ENCODE results near the gene FOXP1. TPM values are rescaled to one million over a fixed set of nuclear protein-coding genes. Genes with fewer than 3 reads are reported as not detected.

FOXP1 gene
- total and polyA plus RNA-seq, 2 donors (not counting 1 experiment from before 2014, with no cell fraction given), result 91.1 to 508 TPM

GRCh38 chr3:71509066-71509465 lies 74.5 kb downstream of the FOXP1 start:
- no peak overlapping the region for H3K4me2 ChIP-seq (replicated peaks; ENCODE audit: low read depth, low read length, poor library complexity, severe bottlenecking)
- ChIA-PET POLR2A (interaction anchor here (1.0 kb wide), 1 partner anchor 30 kb away, joined by 9 read pairs; no protein-coding TSS in a partner anchor), CTCF (interaction anchor here (1.3 to 5.1 kb wide), 2 partner anchors 500 to 503 kb away, joined by 4 to 26 read pairs; no protein-coding TSS in a partner anchor)
- TF ChIP-seq CTCF (IDR thresholded peaks at IDR 0.05) (no peak), EZH2 (IDR thresholded peaks at IDR 0.05; ENCODE audit: borderline replicate concordance, insufficient read depth, low read depth, low read length, poor library complexity, severe bottlenecking) (no peak)
- H3K79me2 ChIP-seq (ENCODE audit: control insufficient read depth, insufficient read depth, low read length), result peaks cover 100% of the 10 kb centered on the region
- H3K36me3 ChIP-seq (replicated peaks in 1 of 2; ENCODE audit: control extremely low read depth in 1 of 2, control insufficient read depth in 1 of 2, extremely low read depth in 1 of 2, insufficient read depth in 2 of 2, low read length in 1 of 2), result peaks cover 0 to 3% of the 10 kb centered on the region in 2 experiments
- no peak overlapping the region for H3K27ac ChIP-seq (ENCODE audit: low read length in 2 of 2)
- Mint-ChIP-seq H3K27ac (no peak overlapping the region), H3K9me3 (ENCODE audit: insufficient read depth) (no peaks in the 10 kb centered on the region), H3K4me3 (no peak overlapping the region), H3K4me1 (peaks cover 38% of the 10 kb centered on the region), H3K27me3 (no peaks in the 10 kb centered on the region)
- H2AFZ ChIP-seq (ENCODE audit: insufficient read depth, low read depth, low read length, poor library complexity, severe bottlenecking), result no peak overlapping the region
- H3K27me3 ChIP-seq (replicated peaks in 1 of 4; ENCODE audit: control extremely low read depth in 1 of 4, control insufficient read depth in 3 of 4, insufficient read depth in 4 of 4, low read length in 3 of 4), result no peaks in the 10 kb centered on the region
- no peak for ATAC-seq (ENCODE audit: low read depth)
- 100% methylated on average over 1 of the region's 3 CpGs for WGBS (ENCODE audit: insufficient coverage)
- no peak for DNase-seq
- peaks cover 21 to 33% of the 10 kb centered on the region in 2 donors for H3K4me1 ChIP-seq (ENCODE audit: control insufficient read depth in 2 of 2, insufficient read depth in 2 of 2, low read length in 2 of 2)
- no peaks in the 10 kb centered on the region for H4K20me1 ChIP-seq (ENCODE audit: control insufficient read depth, insufficient read depth, low read length, poor library complexity, severe bottlenecking)
- no peak overlapping the region for H3K9ac ChIP-seq (ENCODE audit: low read length)
- intact Hi-C loops (cut with micrococcal nuclease), result no loop called here
- H3K9me3 ChIP-seq (ENCODE audit: control extremely low read depth in 1 of 3, control insufficient read depth in 2 of 3, insufficient read depth in 1 of 3, low read length in 2 of 3), result no peaks in the 10 kb centered on the region
- no peak overlapping the region for H3K4me3 ChIP-seq (ENCODE audit: control extremely low read depth in 1 of 5, extremely low read depth in 1 of 5, insufficient read depth in 1 of 5, low read depth in 2 of 5, low read length in 4 of 5)

GRCh38 chr3:71505767-71506350 lies 77.7 kb downstream of the FOXP1 start:
- TF ChIP-seq CTCF (IDR thresholded peaks at IDR 0.05) (no peak), EZH2 (IDR thresholded peaks at IDR 0.05; ENCODE audit: borderline replicate concordance, insufficient read depth, low read depth, low read length, poor library complexity, severe bottlenecking) (no peak)
- no peak overlapping the region for H3K9ac ChIP-seq (ENCODE audit: low read length)
- H3K27ac ChIP-seq (ENCODE audit: low read length in 2 of 2), result no peak overlapping the region
- no peaks in the 10 kb centered on the region for H4K20me1 ChIP-seq (ENCODE audit: control insufficient read depth, insufficient read depth, low read length, poor library complexity, severe bottlenecking)
- Mint-ChIP-seq H3K4me3 (no peak overlapping the region), H3K4me1 (peaks cover 58% of the 10 kb centered on the region), H3K27me3 (no peaks in the 10 kb centered on the region), H3K27ac (peak overlapping the region; percentile 18), H3K9me3 (ENCODE audit: insufficient read depth) (no peaks in the 10 kb centered on the region)
- CTCF ChIA-PET, result interaction anchor here (1.0 to 1.8 kb wide), 2 partner anchors 81 to 109 kb away, joined by 3 to 5 read pairs; no protein-coding TSS in a partner anchor
- peaks cover 98% of the 10 kb centered on the region for H3K79me2 ChIP-seq (ENCODE audit: control insufficient read depth, insufficient read depth, low read length)
- no peaks in the 10 kb centered on the region for H3K9me3 ChIP-seq (ENCODE audit: control extremely low read depth in 1 of 3, control insufficient read depth in 2 of 3, insufficient read depth in 1 of 3, low read length in 2 of 3)
- POLR2A ChIA-PET, result no interaction called here
- no peak for ATAC-seq (ENCODE audit: low read depth)
- WGBS (ENCODE audit: insufficient coverage), result 100% methylated on average over 2 of the region's 10 CpGs
- peaks cover 0 to 1% of the 10 kb centered on the region in 2 experiments for H3K36me3 ChIP-seq (replicated peaks in 1 of 2; ENCODE audit: control extremely low read depth in 1 of 2, control insufficient read depth in 1 of 2, extremely low read depth in 1 of 2, insufficient read depth in 2 of 2, low read length in 1 of 2)
- no peak overlapping the region for H3K4me3 ChIP-seq (ENCODE audit: control extremely low read depth in 1 of 5, extremely low read depth in 1 of 5, insufficient read depth in 1 of 5, low read depth in 2 of 5, low read length in 4 of 5)
- H2AFZ ChIP-seq (ENCODE audit: insufficient read depth, low read depth, low read length, poor library complexity, severe bottlenecking), result no peak overlapping the region
- no peak for DNase-seq
- H3K27me3 ChIP-seq (replicated peaks in 1 of 4; ENCODE audit: control extremely low read depth in 1 of 4, control insufficient read depth in 3 of 4, insufficient read depth in 4 of 4, low read length in 3 of 4), result no peaks in the 10 kb centered on the region
- H3K4me1 ChIP-seq (ENCODE audit: control insufficient read depth in 2 of 2, insufficient read depth in 2 of 2, low read length in 2 of 2), result peaks cover 29 to 38% of the 10 kb centered on the region in 2 donors
- no peak overlapping the region for H3K4me2 ChIP-seq (replicated peaks; ENCODE audit: low read depth, low read length, poor library complexity, severe bottlenecking)
- intact Hi-C loops (cut with micrococcal nuclease), result no loop called here

All from B cell (primary cell).